B cell (primary cell): ENCODE data around the gene KIAA1328.

Experiments
- CTCF ChIP-seq: fragments of 200-600 bp; IDR thresholded peaks from one replicate; pipeline ENCODE4 v1.8.0; 2022; ENCODE audit warnings: antibody characterized with exemption, mild to moderate bottlenecking
- EZH2 ChIP-seq: IDR thresholded peaks from 2 replicates; pipeline ENCODE4 v1.6.1; 2012; ENCODE audit warnings: borderline replicate concordance, low read depth, mild to moderate bottlenecking, moderate library complexity, low read length; ENCODE audit not compliant: insufficient read depth, poor library complexity, severe bottlenecking

GRCh38 chr18:36993068-36993467, 164.1 kb downstream of the KIAA1328 start:
- TF ChIP-seq CTCF (no peak), EZH2 (no peak)
